Upper lobe of left lung (tissue), 4 donors: ENCODE measurements around the gene FSCB.

Experiments used
- CTCF ChIP-seq, 6 experiments: fragments of 450-650 bp in 4 of 6; fragments of 200-600 bp in 2 of 6; sonication (generic) in 2 of 6; IDR thresholded peaks; one replicate each; pipeline ENCODE4 v1.5.1; 2016 to 2019; ENCODE audit warnings: antibody characterized with exemption in 6 of 6
- POLR2A ChIP-seq, 4 donors: fragments of 450-650 bp; IDR thresholded peaks; one replicate each; pipeline ENCODE4 v1.5.1; 2016 to 2017; ENCODE audit warnings: antibody characterized with exemption in 4 of 4, mild to moderate bottlenecking in 2 of 4

- TF ChIP-seq CTCF (IDR thresholded peaks at IDR 0.05) (no peak), POLR2A (IDR thresholded peaks at IDR 0.05) (no peak)
Observed at GRCh38 chr14:44461811-44462210, 45.3 kb downstream of the FSCB start.
